ENCODE measurements around the gene PNMA8B. TPM values are rescaled to one million over a fixed set of nuclear protein-coding genes. Genes with fewer than 3 reads are reported as not detected.
"Not testable (repeated sequence)": the region's sequence is repeated elsewhere in the genome, so short reads cannot be mapped to it uniquely, and the experiment has no call there.

Gene PNMA8B
- total RNA-seq, 2 donors from 2014 or later = not detected

- H3K4me3 Mint-ChIP-seq = no peak overlapping the region
- DNase-seq (ENCODE audit: low spot score) (no peak), ATAC-seq (peak in 1 of 2 donors; percentile 28)
- H3K27ac Mint-ChIP-seq = no peak overlapping the region
- H3K27me3 Mint-ChIP-seq = peaks cover 1 to 2% of the 10 kb centered on the region in 2 donors
- H3K9me3 Mint-ChIP-seq = no peaks in the 10 kb centered on the region
- peaks cover under 1 to 1% of the 10 kb centered on the region in 2 donors for H3K4me1 Mint-ChIP-seq (ENCODE audit: low read depth in 2 of 2)
- H3K36me3 Mint-ChIP-seq = no peaks in the 10 kb centered on the region
These were observed 28.6 kb upstream of the PNMA8B start for GRCh38 chr19:46524308-46524707.

- H3K27ac Mint-ChIP-seq = peak overlapping the region; percentile 64 to 67
- not testable (repeated sequence) for H3K4me3 Mint-ChIP-seq; H3K27me3 Mint-ChIP-seq; ATAC-seq; H3K9me3 Mint-ChIP-seq; H3K4me1 Mint-ChIP-seq (ENCODE audit: low read depth in 2 of 2); DNase-seq (ENCODE audit: low spot score); H3K36me3 Mint-ChIP-seq
These were observed 27.3 kb upstream of the PNMA8B start for GRCh38 chr19:46522988-46523387.

- DNase-seq (ENCODE audit: low spot score) (no peak), ATAC-seq (no peak)
- Mint-ChIP-seq H3K4me1 (ENCODE audit: low read depth in 2 of 2) (no peaks in the 10 kb centered on the region), H3K9me3 (no peaks in the 10 kb centered on the region), H3K27ac (no peak overlapping the region), H3K36me3 (no peaks in the 10 kb centered on the region), H3K4me3 (no peak overlapping the region), H3K27me3 (no peaks in the 10 kb centered on the region)
These were observed 25.7 kb upstream of the PNMA8B start for GRCh38 chr19:46521241-46521868.

GRCh38 chr19:46520616-46521015, 24.9 kb upstream of the PNMA8B start:
- Mint-ChIP-seq H3K27ac (no peak overlapping the region), H3K4me3 (no peak overlapping the region), H3K36me3 (no peaks in the 10 kb centered on the region), H3K27me3 (peaks cover 0 to 4% of the 10 kb centered on the region in 2 donors), H3K4me1 (ENCODE audit: low read depth in 2 of 2) (peaks cover 0 to 3% of the 10 kb centered on the region in 2 donors), H3K9me3 (no peaks in the 10 kb centered on the region)
- DNase-seq (ENCODE audit: low spot score) (no peak), ATAC-seq (no peak)

GRCh38 chr19:46517471-46517870, 21.8 kb upstream of the PNMA8B start:
- H3K27ac Mint-ChIP-seq = no peak overlapping the region
- H3K9me3 Mint-ChIP-seq = no peaks in the 10 kb centered on the region
- H3K27me3 Mint-ChIP-seq = peaks cover 10 to 11% of the 10 kb centered on the region in 2 donors
- H3K4me1 Mint-ChIP-seq (ENCODE audit: low read depth in 2 of 2) = peaks cover 3 to 4% of the 10 kb centered on the region in 2 donors
- no peak overlapping the region for H3K4me3 Mint-ChIP-seq
- DNase-seq (ENCODE audit: low spot score) (no peak), ATAC-seq (no peak)
- no peaks in the 10 kb centered on the region for H3K36me3 Mint-ChIP-seq

- no peaks in the 10 kb centered on the region for H3K36me3 Mint-ChIP-seq
- no peak overlapping the region for H3K27ac Mint-ChIP-seq
- no peaks in the 10 kb centered on the region for H3K9me3 Mint-ChIP-seq
- no peak overlapping the region for H3K4me3 Mint-ChIP-seq
- no peak for ATAC-seq
- H3K4me1 Mint-ChIP-seq (ENCODE audit: low read depth in 2 of 2) = peaks cover 3 to 4% of the 10 kb centered on the region in 2 donors
- no peak for DNase-seq (ENCODE audit: low spot score)
- H3K27me3 Mint-ChIP-seq = peaks cover 10 to 11% of the 10 kb centered on the region in 2 donors
These were observed 20.2 kb upstream of the PNMA8B start for GRCh38 chr19:46515879-46516350.

- peaks cover 10 to 11% of the 10 kb centered on the region in 2 donors for H3K27me3 Mint-ChIP-seq
- no peak overlapping the region for H3K27ac Mint-ChIP-seq
- DNase-seq (ENCODE audit: low spot score) (no peak), ATAC-seq (no peak)
- no peaks in the 10 kb centered on the region for H3K9me3 Mint-ChIP-seq
- no peak overlapping the region for H3K4me3 Mint-ChIP-seq
- peaks cover 3 to 4% of the 10 kb centered on the region in 2 donors for H3K4me1 Mint-ChIP-seq (ENCODE audit: low read depth in 2 of 2)
- H3K36me3 Mint-ChIP-seq = no peaks in the 10 kb centered on the region
These were observed 19.6 kb upstream of the PNMA8B start for GRCh38 chr19:46515290-46515609.

- ATAC-seq = peak in 1 of 2 donors; percentile 44
These were observed 19.1 kb upstream of the PNMA8B start for GRCh38 chr19:46514589-46515289.

GRCh38 chr19:46513461-46514236, 18.0 kb upstream of the PNMA8B start:
- Mint-ChIP-seq H3K9me3 (no peaks in the 10 kb centered on the region), H3K4me1 (ENCODE audit: low read depth in 2 of 2) (peaks cover 3 to 4% of the 10 kb centered on the region in 2 donors), H3K4me3 (no peak overlapping the region), H3K27ac (no peak overlapping the region), H3K36me3 (no peaks in the 10 kb centered on the region), H3K27me3 (peaks cover 11 to 13% of the 10 kb centered on the region in 2 donors)
- ATAC-seq (peak; percentile 67 to 70), DNase-seq (ENCODE audit: low spot score) (no peak)

More at GRCh38 chr19:46514589-46515289, 19.1 kb upstream of the PNMA8B start:
- Mint-ChIP-seq H3K27me3 (peaks cover 10 to 11% of the 10 kb centered on the region in 2 donors), H3K27ac (no peak overlapping the region), H3K36me3 (no peaks in the 10 kb centered on the region), H3K4me3 (no peak overlapping the region), H3K9me3 (no peaks in the 10 kb centered on the region), H3K4me1 (ENCODE audit: low read depth in 2 of 2) (peaks cover 3 to 4% of the 10 kb centered on the region in 2 donors)
- DNase-seq (ENCODE audit: low spot score) = no peak

GRCh38 chr19:46511237-46511636, 15.6 kb upstream of the PNMA8B start:
- H3K36me3 Mint-ChIP-seq = no peaks in the 10 kb centered on the region
- no peaks in the 10 kb centered on the region for H3K9me3 Mint-ChIP-seq
- DNase-seq (ENCODE audit: low spot score) (no peak), ATAC-seq (no peak)
- peaks cover 3 to 4% of the 10 kb centered on the region in 2 donors for H3K4me1 Mint-ChIP-seq (ENCODE audit: low read depth in 2 of 2)
- no peak overlapping the region for H3K27ac Mint-ChIP-seq
- no peak overlapping the region for H3K4me3 Mint-ChIP-seq
- peaks cover 11 to 16% of the 10 kb centered on the region in 2 donors for H3K27me3 Mint-ChIP-seq

GRCh38 chr19:46508206-46508605, 12.5 kb upstream of the PNMA8B start:
- no peak for ATAC-seq
- H3K4me1 Mint-ChIP-seq (ENCODE audit: low read depth in 2 of 2) = no peaks in the 10 kb centered on the region
- no peaks in the 10 kb centered on the region for H3K9me3 Mint-ChIP-seq

GRCh38 chr19:46503848-46504453, 8.3 kb upstream of the PNMA8B start:
- no peaks in the 10 kb centered on the region for H3K4me1 Mint-ChIP-seq (ENCODE audit: low read depth in 2 of 2)
- peaks cover 16 to 20% of the 10 kb centered on the region in 2 donors for H3K27me3 Mint-ChIP-seq
- no peak overlapping the region for H3K27ac Mint-ChIP-seq
- H3K4me3 Mint-ChIP-seq = no peak overlapping the region
- ATAC-seq = no peak
- no peaks in the 10 kb centered on the region for H3K9me3 Mint-ChIP-seq
- DNase-seq (ENCODE audit: low spot score) = no peak
- H3K36me3 Mint-ChIP-seq = no peaks in the 10 kb centered on the region

More at GRCh38 chr19:46508206-46508605, 12.5 kb upstream of the PNMA8B start:
- H3K4me3 Mint-ChIP-seq = no peak overlapping the region
- DNase-seq (ENCODE audit: low spot score) = no peak
- no peaks in the 10 kb centered on the region for H3K36me3 Mint-ChIP-seq
- no peak overlapping the region for H3K27ac Mint-ChIP-seq
- peaks cover 0 to 7% of the 10 kb centered on the region in 2 donors for H3K27me3 Mint-ChIP-seq

GRCh38 chr19:46502891-46503290, 7.2 kb upstream of the PNMA8B start:
- DNase-seq (ENCODE audit: low spot score) (no peak), ATAC-seq (no peak)
- peaks cover 17 to 23% of the 10 kb centered on the region in 2 donors for H3K27me3 Mint-ChIP-seq
- no peaks in the 10 kb centered on the region for H3K9me3 Mint-ChIP-seq
- no peak overlapping the region for H3K4me3 Mint-ChIP-seq
- H3K4me1 Mint-ChIP-seq (ENCODE audit: low read depth in 2 of 2) = no peaks in the 10 kb centered on the region
- no peaks in the 10 kb centered on the region for H3K36me3 Mint-ChIP-seq
- no peak overlapping the region for H3K27ac Mint-ChIP-seq

All from natural killer cell treated with Interleukin-12 subunit alpha and Interleukin-12 subunit beta and Interleukin-15 and Interleukin-18, amount 100 ng/mL, for 72 hours (primary cell).